Measurements from ENCODE around the gene VWCE.
A peak's percentile ranks its signal among the peaks of the same experiment; 100 is the strongest.

The VWCE gene, protein sequence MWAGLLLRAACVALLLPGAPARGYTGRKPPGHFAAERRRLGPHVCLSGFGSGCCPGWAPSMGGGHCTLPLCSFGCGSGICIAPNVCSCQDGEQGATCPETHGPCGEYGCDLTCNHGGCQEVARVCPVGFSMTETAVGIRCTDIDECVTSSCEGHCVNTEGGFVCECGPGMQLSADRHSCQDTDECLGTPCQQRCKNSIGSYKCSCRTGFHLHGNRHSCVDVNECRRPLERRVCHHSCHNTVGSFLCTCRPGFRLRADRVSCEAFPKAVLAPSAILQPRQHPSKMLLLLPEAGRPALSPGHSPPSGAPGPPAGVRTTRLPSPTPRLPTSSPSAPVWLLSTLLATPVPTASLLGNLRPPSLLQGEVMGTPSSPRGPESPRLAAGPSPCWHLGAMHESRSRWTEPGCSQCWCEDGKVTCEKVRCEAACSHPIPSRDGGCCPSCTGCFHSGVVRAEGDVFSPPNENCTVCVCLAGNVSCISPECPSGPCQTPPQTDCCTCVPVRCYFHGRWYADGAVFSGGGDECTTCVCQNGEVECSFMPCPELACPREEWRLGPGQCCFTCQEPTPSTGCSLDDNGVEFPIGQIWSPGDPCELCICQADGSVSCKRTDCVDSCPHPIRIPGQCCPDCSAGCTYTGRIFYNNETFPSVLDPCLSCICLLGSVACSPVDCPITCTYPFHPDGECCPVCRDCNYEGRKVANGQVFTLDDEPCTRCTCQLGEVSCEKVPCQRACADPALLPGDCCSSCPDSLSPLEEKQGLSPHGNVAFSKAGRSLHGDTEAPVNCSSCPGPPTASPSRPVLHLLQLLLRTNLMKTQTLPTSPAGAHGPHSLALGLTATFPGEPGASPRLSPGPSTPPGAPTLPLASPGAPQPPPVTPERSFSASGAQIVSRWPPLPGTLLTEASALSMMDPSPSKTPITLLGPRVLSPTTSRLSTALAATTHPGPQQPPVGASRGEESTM

DNA sequence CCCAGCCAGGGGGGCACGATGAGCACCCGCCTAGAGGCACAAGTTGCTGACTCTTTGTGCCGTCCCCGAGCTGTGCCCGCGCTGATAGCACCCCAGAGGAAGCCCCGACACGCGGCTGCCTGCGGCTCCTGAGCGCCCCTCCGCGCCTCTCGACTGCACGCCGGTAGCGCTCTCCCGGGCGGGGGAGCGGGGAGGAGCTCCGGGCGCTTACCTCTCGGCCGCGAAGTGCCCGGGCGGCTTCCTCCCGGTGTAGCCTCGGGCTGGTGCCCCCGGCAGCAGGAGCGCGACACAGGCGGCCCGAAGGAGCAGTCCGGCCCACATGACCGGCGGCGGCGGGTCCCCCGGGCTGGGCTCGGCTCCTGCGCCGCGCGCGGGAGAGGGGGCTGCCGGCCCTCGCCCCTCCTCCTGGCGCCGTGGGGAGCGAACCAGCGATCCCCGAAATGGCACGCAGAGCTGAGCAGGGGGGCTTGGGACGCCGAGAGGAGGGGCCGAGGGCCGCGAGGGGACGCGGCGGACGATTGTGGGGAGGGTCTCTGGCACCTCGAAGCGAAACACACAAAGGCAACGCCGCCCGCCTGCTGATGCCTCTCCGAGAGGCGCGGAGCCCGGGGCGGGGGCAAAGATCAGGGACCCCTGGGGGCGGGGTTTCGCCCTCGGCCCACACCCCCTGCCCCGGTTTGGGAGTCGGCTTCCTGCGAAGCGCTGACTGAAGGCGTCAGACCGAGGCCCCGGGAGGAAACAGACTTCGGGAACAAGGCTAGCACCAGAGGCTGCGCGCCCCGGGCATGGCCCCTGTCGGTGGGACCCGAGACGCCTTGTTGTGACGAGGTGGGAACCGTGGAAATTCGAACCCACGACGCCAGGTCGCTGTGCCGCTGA is at the start of gene VWCE:
Gene VWCE, minus strand, starts transcription at position 600 of the 879 bp plus-strand sequence. Its CDS starts 279 bp downstream, at position 321.
- H3K27ac ChIP-seq = no peak within 1 kb of the TSS
- DNase-seq (ENCODE audit: low read depth, low spot score) = no peak

DNA sequence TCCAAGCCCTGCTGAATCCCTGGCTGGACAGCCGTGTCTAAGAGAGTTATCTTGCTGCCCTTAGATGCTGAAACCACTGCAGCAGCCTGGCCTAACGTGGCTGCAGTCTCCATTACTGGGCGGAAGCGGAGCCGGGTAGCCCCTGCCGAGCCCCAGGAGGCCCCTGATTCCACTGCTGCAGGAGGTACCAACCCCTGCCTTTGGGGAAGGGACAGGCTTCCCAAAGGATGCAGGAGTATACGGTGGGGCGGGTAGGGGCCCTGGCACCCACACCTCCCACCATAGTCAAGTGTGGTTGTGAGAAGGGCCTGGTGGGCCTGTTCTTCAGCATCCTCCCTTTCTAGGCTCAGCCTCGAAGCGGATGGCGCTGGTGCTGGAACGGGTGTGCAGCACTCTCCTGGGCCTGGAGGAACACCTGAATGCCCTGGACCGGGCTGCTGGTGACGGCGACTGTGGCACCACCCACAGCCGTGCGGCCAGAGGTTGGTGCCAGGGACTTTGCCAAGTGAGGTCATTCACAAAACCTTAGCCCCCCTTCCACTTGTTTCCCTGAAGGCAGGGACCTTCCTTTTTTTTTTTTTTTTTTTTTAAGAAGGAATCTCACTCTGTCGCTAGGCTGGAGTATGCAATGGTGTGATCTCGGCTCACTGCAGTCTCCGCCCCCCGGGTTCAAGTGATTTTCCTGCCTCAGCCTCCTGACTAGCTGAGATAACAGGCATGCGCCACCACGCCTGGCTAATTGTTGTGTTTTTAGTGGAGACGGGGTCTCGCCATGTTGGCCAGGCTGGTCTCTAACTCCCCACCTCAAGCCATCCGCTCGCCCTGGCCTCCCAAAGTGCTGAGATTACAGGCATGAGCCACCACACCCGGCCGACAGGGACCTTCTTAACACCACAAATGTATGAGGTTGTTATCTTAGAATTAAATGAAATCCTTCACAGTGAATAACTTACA is 49.0 kb upstream of the VWCE start:
- DNase-seq (ENCODE audit: low read depth, low spot score) = no peak
- H3K27ac ChIP-seq = no peak overlapping the region

DNA sequence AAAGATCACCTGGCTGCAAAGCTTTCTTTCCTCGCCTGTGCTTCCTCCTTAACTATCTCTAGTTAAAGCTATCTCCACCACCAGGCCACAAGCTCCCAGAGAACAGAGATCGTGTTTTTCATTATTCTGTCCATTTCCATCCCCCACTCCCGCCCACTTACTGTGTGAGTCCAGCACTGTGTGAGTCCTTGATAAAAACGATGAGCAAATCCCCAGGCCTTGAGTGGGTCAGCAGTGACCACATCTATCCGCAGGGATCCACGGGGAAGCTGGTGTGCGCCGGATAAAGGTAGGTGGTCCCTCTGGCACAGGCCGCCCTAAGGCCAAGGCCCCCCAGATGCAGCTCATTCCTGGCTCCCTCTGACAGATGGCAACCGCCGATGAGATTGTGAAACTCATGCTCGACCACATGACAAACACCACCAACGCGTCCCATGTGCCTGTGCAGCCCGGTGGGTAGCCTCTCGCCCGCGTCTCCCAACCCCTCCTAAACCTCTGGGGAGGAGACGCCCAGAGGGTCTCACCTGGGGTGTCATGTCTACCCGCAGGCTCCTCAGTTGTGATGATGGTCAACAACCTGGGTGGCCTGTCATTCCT is 47.2 kb upstream of the VWCE start:
- no peak for DNase-seq (ENCODE audit: low read depth, low spot score)

DNA sequence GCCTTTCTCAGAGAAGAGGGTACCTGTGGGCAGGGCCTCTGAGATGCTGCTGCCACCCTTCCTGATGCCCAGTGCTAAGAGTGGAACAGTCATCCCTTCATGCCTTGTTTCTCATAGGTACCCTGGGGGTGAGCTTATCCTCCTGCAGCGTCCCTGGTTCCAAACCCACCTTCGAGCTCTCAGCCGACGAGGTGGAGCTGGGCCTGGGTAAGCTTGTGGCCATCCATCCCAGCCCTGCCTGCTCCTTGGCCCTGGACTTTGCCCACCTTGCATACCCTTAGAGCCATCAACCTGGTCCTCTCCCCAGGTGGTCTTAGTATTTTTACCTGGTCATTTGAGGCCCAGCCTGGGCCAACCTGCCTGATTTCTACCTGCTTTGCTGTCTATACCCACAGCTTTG is 46.6 kb upstream of the VWCE start:
- DNase-seq (ENCODE audit: low read depth, low spot score) = no peak
- H3K27ac ChIP-seq = no peak overlapping the region

More for the DNA sequence above, 47.2 kb upstream of the VWCE start:
- no peak overlapping the region for H3K27ac ChIP-seq

DNA sequence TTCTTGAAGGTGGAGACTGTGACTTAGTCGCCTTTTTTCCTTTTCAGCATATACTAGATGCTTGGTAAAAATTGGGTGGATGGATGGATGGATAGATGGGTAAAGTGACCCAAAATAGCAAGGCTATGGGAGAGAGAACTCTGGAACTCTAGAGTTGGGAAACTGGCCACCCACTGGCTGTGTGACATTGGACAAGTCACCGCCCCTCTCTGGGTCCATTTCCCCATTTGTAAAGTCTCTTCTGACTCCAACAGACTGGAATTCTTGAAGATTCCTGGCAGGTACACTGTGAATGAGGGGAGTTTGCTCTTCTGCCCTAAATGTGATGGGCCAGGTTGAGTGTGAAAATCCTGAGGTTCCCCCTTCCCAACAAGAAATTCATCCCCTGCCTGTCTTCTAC is 45.9 kb upstream of the VWCE start:
- no peak for DNase-seq (ENCODE audit: low read depth, low spot score)
- H3K27ac ChIP-seq = no peak overlapping the region

DNA sequence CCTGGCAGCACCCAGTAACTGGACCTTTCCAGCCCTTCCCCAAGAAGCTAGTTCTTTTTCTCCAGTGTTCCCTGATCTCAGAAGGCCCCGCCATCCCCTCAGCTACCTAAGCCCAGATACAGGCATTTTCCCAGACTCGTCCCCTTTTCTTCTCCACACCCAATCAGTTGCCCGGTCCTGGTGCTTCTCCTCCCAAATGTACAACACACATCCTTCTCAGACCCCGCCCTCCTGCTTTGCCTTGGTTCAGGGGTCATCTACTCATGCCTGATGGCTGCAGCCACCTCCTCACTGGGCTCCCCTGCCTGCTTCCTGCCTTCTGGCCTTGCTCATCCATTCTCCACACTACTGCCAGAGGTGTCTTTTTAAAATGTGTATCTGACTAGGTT is 44.4 kb upstream of the VWCE start:
- H3K27ac ChIP-seq = no peak overlapping the region
- no peak for DNase-seq (ENCODE audit: low read depth, low spot score)

DNA sequence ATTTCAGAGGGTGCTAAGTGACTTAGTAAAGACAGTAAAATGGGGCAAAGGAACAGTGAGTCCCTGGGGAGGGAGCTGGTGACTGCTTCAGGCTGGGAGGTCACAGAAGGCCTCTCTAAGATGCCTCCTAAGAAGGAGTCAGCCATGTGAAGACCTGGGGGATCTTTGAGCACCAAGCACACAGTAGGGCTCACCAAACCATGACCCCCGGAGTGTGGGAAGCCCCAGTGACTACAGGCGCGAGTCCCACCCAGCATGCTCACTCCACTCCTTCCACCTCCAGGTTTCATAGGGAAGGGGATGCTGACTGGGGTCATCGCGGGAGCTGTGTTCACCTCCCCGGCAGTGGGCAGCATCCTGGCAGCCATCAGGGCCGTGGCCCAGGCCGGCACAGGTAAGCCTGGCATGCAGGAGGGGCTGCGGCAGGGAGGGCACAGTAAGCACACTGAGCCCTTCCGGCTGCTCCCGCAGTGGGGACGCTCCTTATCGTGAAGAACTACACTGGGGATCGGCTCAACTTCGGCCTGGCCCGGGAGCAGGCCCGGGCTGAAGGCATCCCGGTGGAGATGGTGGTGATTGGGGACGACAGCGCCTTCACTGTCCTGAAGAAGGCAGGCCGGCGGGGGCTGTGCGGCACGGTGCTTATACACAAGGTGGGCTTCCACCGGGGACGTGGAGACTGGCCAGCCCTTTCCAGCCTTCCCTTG is 43.8 kb upstream of the VWCE start:
- no peak for DNase-seq (ENCODE audit: low read depth, low spot score)
- no peak overlapping the region for H3K27ac ChIP-seq

DNA sequence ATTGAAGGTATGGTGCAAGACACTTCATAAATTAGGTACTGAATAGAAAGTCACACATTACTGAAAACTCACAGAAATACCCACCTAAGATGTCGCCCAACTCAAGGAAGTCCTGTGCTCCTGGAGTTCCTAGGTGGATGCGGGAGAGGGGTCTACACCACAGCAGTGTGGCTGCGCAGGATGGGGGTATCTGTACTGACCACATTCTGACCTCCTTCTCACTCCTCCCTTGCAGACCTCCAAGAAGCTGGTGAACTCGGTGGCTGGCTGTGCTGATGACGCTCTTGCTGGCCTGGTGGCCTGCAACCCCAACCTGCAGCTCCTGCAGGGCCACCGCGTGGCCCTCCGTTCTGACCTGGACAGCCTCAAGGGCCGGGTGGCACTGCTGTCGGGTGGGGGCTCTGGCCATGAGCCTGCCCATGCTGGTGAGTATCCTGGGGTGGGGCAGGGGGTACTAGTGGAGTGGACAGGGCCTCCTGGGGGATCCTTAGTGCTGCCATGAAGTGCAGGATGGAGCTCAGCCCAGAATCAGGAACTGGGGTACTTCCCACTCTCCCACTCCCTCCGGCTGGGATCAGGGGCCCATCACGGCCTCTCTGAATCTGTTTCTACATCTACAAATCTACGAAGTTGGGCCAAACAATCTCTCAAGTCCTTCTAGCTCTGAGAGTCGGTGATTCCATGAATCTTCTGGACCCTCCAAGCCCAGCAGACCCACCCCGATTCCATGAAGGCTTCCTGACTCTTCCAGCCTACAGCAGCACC is 42.8 kb upstream of the VWCE start:
- no peak overlapping the region for H3K27ac ChIP-seq
- no peak for DNase-seq (ENCODE audit: low read depth, low spot score)

DNA sequence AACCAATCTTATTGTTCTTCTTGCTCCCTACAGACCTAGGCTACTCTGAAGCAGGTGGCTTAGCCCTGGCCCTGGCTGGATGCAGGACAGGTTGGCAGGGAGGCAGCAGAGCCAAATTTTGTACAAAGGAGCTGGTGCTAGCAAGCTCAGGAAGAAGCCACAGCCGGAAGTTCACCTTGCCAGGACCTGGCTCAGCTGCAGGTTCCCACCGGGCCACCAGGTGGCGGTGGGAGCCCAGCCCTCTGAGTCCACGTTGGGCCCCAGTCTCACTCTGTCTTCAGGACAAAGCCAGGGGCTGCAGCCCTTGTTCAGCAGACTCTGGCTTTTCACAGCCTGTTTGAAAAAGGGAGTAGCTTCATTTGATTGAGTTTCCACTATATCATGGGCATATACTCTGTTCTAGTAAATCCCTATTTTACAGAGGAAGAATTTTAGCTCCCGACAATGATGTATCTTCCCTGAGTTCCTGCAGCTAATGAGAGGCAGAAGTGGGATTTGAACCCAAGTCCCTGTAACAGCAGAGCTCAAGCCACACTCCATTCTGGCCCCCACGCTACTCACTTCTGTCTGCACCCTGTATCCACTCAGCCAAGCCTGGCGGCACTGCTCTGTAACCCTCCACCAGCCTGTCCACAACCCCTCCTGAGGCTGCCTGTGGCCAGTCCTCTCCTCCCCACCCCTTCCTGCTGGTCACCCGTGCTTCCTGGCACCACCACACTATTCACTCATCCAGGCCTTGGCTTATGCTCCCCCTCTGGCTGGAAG is 41.2 kb upstream of the VWCE start:
- peak; percentile 33 for DNase-seq (ENCODE audit: low read depth, low spot score)
- peak overlapping the region; percentile 56 for H3K27ac ChIP-seq

DNA sequence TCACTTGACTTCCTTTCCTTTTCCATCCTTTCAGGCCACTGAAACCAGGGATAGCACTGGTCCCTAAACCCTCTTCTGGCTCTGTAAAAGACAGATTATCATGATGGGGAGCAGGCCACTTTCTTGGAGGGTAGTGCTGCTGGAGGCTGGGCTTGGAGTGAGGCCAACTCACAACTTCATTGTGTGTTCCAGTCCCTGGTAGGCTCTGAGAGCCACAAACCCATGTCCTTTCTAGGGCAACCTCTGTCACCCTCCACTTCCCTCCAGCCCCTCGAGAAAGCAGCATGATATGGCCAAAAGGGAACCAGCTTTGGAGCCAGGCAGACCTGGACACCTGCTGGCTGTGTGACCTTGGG is 40.2 kb upstream of the VWCE start:
- H3K27ac ChIP-seq = peak overlapping the region; percentile 56
- no peak for DNase-seq (ENCODE audit: low read depth, low spot score)

DNA sequence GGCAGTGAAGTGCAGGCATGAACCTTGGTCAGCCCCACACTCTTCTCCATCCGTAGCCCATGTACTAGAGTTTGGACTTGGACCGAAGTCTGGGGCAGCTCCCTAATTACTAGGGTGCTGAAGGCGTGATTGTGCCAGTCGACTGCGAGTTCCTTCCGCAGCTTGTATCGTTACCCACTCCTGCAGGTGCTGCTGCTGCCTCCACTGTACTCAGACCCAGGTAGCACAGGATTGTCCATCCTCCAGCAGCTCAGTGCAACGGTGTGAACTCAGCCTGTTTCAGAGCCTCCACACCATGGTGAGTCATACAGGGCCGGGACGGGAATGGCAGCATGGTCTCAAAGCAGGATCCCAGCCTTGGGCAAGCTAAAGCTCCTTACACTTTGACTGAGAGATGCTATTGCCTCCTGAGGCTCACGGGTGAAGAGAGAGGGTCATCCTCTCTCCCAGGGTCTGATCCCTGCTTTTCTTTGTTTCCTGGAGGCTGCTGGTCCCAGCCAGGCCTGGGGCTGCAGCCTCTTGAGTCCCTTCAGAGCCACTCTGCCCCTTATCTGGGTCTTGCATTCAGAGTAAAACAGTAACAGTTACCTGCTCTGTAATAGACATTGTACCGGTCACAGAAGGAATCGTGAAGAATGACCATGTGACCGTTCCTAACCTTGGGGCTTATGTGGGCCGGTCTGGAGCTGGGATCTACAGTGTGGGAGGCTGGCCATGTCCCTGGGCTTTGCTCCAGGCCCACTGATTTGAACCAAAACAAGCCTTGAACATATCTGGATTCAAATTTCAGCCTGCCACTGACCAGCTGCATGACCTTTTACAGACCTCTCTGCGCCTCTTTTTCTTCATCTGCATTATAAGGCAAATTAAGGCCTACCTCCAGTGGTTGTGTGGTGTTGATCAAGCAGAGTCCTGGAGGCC is 39.6 kb upstream of the VWCE start:
- DNase-seq (ENCODE audit: low read depth, low spot score) = no peak
- H3K27ac ChIP-seq = peak overlapping the region; percentile 68

DNA sequence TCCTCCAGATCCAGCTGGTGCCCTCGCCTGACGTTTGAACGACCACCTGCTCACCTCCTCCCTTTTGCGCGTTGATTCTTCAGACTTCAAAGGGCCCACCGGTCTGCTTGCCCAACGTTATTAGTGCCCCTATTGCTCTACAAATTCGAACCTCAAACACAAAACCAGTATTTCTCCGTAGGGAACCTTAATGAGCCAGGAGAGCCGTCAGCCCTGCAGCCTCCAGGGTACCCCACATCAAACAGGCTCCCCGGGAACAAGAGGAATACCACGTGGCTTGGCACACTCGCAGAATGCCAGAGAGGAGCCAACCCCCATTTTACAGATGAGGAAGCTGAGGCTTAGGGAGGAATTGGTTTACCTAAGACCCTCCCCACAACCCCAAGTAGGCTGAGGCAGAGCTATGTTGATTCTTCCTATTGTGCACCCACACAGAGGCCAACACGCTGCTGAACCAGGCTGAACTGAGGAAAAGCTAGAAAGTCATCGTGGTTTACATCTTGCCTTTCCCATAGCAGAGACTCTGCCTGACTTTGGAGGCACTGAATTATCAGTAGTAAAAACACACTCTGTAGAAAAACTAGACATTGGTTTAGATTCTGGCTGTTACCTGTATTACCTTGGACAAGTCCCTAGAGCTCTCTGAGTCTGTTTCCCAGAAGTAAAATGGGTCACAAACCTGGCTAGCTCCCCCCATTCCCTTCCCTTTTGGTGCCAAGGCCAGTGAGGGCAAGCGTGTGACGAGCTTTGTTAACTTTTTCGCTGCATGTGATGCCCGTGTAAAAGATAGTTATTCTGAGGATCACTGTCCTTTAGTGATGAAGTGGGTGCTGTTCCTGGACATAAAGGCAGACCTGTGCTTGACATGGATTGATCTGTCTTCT is 38.7 kb upstream of the VWCE start:
- no peak for DNase-seq (ENCODE audit: low read depth, low spot score)
- H3K27ac ChIP-seq = peak overlapping the region; percentile 68

DNA sequence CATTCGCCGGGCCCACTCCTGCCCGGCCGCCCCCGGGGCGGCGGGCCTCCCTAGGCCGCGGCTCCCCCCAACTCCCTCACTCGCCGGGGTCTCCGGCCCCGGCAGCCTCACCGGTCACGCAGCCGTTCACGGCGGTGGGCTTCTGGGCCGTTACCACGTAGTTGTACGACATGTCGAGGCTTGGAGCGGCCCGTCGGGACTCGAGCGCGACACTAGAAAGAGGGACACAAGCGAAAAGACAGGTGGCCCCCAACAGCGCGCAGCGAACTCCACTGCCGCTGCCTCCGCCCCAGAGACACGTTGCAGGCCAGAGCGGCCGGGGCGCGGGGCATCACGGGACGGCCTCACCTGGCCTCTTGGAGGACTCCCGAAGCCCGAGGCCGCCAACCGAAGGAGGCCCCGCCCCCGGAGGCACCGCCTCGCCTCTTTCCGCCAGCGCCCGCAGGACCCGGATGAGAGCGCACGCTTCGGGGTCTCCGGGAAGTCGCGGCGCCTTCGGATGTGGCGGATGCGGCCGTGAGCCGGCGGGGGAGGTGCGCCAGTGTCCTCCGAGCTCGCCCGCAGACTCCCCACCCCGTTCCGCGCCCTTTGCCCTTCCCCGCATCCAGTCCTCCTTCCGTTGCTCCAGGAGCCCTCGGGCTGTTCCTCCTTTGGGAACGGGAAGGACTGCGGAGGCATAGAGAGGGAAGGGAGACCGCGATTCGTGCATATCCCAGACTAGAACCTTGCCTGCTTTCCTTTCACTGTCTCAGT is 37.9 kb upstream of the VWCE start, which contains the start of the genes DDB1 and TKFC:
Gene DDB1, minus strand, starts transcription at position 309 of the 753 bp plus-strand sequence. Its CDS starts 137 bp downstream, at position 172.
Gene TKFC, plus strand, starts transcription at position 432 of the 753 bp plus-strand sequence. CDS start 1,501 bp downstream, outside the sequence.
- DNase-seq (ENCODE audit: low read depth, low spot score) = peak; percentile 43
- peak within 1 kb of the TSS; percentile 68 for H3K27ac ChIP-seq

DNA sequence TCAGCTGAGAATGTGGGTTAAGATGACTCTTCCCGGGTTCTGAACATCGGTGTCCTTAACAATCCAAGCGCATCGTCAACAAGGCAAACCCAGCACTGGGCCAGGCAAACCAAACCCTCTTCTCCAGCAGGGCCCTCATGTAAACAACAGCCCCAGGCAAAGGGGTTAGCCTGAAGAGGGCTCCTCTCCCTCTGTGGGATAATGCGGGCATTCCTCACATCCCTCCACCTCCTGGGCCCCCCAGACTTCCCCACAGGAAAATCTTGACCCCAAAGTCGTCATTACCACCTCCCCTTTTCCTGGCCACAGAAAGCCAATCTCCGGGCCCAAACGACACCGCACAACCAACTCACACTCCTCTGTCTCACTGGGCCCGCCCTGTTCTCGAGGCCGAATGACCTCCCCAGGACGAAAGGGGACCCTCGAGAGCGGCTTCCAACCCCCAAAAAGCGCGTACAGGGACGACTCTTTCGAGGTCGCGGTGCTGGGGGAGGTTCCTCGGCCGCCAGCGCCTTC is 37.2 kb upstream of the VWCE start:
- peak overlapping the region; percentile 68 for H3K27ac ChIP-seq
- DNase-seq (ENCODE audit: low read depth, low spot score) = no peak

Data from epithelial cell of prostate (primary cell).